ENCODE data around the gene TTBK1.

TTBK1 gene

GRCh38 chr6:43293698-43294097 lies 50.4 kb downstream of the TTBK1 start:
- no peak for TF ChIP-seq CTCF (IDR thresholded peaks at IDR 0.05)
- H3K36me3 ChIP-seq: no peaks in the 10 kb centered on the region
- intact Hi-C loops (cut with DNase I; ENCODE audit: low total_unique reads): no loop called here
- peaks cover 0 to 13% of the 10 kb centered on the region in 2 donors for H3K27me3 ChIP-seq
- H3K9me3 ChIP-seq: no peaks in the 10 kb centered on the region
- no peak for DNase-seq
- H3K4me3 ChIP-seq: no peak overlapping the region
- no peaks in the 10 kb centered on the region for H3K4me1 ChIP-seq
- H3K27ac ChIP-seq: no peak overlapping the region

GRCh38 chr6:43294536-43294935 lies 51.3 kb downstream of the TTBK1 start:
- Histone ChIP-seq H3K4me1 (no peaks in the 10 kb centered on the region), H3K4me3 (no peak overlapping the region), H3K27me3 (peaks cover 0 to 22% of the 10 kb centered on the region in 2 donors), H3K9me3 (no peaks in the 10 kb centered on the region), H3K27ac (no peak overlapping the region), H3K36me3 (no peaks in the 10 kb centered on the region)
- intact Hi-C loops (cut with DNase I; ENCODE audit: low total_unique reads): no loop called here
- DNase-seq: no peak
- no peak for TF ChIP-seq CTCF (IDR thresholded peaks at IDR 0.05)

- Histone ChIP-seq H3K27me3 (peaks cover 0 to 29% of the 10 kb centered on the region in 2 donors), H3K27ac (no peak overlapping the region), H3K4me3 (no peak overlapping the region), H3K4me1 (no peaks in the 10 kb centered on the region), H3K36me3 (no peaks in the 10 kb centered on the region), H3K9me3 (no peaks in the 10 kb centered on the region)
- TF ChIP-seq CTCF (IDR thresholded peaks at IDR 0.05): no peak
- intact Hi-C loops (cut with DNase I; ENCODE audit: low total_unique reads): no loop called here
- no peak for DNase-seq
Measured at GRCh38 chr6:43295456-43295855, 52.2 kb downstream of the TTBK1 start.

- no peak for DNase-seq
- intact Hi-C loops (cut with DNase I; ENCODE audit: low total_unique reads): no loop called here
- peaks cover 0 to 43% of the 10 kb centered on the region in 2 donors for H3K27me3 ChIP-seq
- no peak for TF ChIP-seq CTCF (IDR thresholded peaks at IDR 0.05)
- H3K27ac ChIP-seq: no peak overlapping the region
- no peaks in the 10 kb centered on the region for H3K36me3 ChIP-seq
- no peaks in the 10 kb centered on the region for H3K4me1 ChIP-seq
- H3K9me3 ChIP-seq: no peaks in the 10 kb centered on the region
- no peak overlapping the region for H3K4me3 ChIP-seq
Measured at GRCh38 chr6:43296780-43297497, 53.7 kb downstream of the TTBK1 start.

GRCh38 chr6:43297644-43298564 lies 54.6 kb downstream of the TTBK1 start, which contains the start of gene SLC22A7:
Gene SLC22A7, plus strand, starts transcription at chr6:43298260. Its CDS starts 99 bp downstream, at chr6:43298359.
- Histone ChIP-seq H3K27me3 (peaks cover 0 to 48% of the 10 kb centered on the region in 2 donors), H3K4me3 (no peak within 1 kb of the TSS), H3K4me1 (no peaks in the 10 kb centered on the region), H3K9me3 (no peaks in the 10 kb centered on the region), H3K36me3 (no peaks in the 10 kb centered on the region), H3K27ac (no peak within 1 kb of the TSS)
- TF ChIP-seq CTCF (IDR thresholded peaks at IDR 0.05): no peak
- DNase-seq: no peak
- intact Hi-C loops (cut with DNase I; ENCODE audit: low total_unique reads): no loop called here
